Hepatocyte (in vitro differentiated cells): ENCODE results near the gene ZFAND5.

Experiments used
- EZH2 ChIP-seq: fragments of 200-600 bp; sonication (generic); IDR thresholded peaks from 2 replicates; pipeline ENCODE4 v1.6.1; 2016; ENCODE audit warnings: antibody characterized with exemption, mild to moderate bottlenecking, borderline replicate concordance
- TF ChIP-seq, protein P1 (sequence below): fragments of 200-600 bp; sonication (generic); IDR thresholded peaks from 2 replicates; pipeline ENCODE4 v1.5.1; 2016; ENCODE audit warnings: antibody characterized with exemption, mild to moderate bottlenecking; ENCODE audit not compliant: poor library complexity

DNA sequence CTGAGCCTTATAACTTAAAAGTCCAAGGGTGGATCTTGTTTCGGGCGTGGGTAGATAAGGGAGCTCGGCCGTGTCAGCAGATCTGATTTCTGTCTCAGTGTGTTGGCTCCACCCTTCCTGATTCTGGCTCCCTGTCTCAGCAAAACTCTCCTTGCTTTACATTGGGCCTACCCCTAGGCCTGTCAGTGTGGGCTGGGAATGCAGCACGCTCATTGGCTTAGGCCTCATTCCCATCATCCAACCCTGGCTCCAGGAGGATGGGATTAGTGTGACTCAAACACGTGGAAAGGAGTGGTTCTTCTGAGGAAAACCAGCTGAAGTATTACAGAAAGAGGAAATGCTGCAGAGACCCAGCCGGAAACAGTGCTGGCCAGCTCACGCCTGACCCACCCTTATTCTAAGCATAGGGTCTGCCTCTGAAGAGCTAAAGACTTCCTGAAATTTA is 59.9 kb downstream of the ZFAND5 start:
- TF ChIP-seq, protein P1, sequence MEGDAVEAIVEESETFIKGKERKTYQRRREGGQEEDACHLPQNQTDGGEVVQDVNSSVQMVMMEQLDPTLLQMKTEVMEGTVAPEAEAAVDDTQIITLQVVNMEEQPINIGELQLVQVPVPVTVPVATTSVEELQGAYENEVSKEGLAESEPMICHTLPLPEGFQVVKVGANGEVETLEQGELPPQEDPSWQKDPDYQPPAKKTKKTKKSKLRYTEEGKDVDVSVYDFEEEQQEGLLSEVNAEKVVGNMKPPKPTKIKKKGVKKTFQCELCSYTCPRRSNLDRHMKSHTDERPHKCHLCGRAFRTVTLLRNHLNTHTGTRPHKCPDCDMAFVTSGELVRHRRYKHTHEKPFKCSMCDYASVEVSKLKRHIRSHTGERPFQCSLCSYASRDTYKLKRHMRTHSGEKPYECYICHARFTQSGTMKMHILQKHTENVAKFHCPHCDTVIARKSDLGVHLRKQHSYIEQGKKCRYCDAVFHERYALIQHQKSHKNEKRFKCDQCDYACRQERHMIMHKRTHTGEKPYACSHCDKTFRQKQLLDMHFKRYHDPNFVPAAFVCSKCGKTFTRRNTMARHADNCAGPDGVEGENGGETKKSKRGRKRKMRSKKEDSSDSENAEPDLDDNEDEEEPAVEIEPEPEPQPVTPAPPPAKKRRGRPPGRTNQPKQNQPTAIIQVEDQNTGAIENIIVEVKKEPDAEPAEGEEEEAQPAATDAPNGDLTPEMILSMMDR = no peak
- no peak for TF ChIP-seq EZH2
